Gastroesophageal sphincter (tissue), 3 donors: ENCODE results near the gene GSTA3.

Experiments used
- POLR2A ChIP-seq, 2 donors: fragments of 450-650 bp; IDR thresholded peaks; one replicate each; pipeline ENCODE4 v1.6.1; 2017; ENCODE audit warnings: antibody characterized with exemption in 2 of 2, mild to moderate bottlenecking in 2 of 2, moderate library complexity in 1 of 2
- TF ChIP-seq, protein P1 (sequence below), 4 experiments: fragments of 200-600 bp in 2 of 4; fragments of 450-650 bp in 2 of 4; sonication (generic) in 1 of 4; IDR thresholded peaks; one replicate each; pipeline ENCODE4 v1.5.1; 2017 to 2019; ENCODE audit warnings: antibody characterized with exemption in 4 of 4, mild to moderate bottlenecking in 2 of 4, moderate library complexity in 2 of 4

DNA sequence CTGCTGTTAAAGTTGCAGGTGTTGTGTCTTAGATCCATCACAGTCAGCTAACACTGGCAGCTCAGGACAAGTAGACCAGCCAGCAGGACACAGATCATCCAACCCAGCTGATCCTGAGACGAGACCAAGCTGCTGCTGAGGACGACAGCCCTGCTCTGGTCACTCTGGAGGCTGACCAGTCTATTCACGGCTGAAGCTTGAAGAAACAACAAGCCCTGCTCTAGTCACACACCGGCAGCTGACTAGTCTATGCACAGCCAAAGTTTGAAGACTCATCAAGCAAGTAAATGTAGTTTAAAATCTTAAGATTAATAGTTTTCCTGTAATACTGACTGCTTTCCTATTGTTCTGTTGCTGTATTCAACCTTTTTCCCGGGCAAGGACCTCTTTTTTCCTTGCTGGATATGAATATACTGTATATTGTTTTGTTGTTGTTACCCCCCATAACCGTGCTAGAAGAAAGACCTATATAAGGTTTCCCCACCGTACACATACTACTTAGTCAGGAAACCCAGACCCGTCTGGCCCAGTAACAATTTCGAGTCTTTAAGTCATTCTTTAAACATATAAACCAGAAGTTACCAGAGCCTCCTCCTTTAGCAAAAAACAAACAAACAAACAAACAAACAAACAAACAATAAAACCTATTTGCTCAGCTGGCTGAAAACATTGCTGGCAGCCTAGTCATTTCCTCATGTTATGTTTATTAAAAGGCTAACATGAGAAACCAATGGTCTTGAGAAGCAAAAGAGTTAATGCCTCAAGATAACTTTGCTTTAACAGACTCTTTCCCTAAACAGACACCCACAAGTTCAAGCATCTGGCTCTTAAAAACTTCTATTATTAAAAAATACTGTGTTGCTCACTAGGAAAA lies 16.7 kb upstream of the GSTA3 start:
- no peak for TF ChIP-seq POLR2A (IDR thresholded peaks at IDR 0.05)
- TF ChIP-seq, protein P1, sequence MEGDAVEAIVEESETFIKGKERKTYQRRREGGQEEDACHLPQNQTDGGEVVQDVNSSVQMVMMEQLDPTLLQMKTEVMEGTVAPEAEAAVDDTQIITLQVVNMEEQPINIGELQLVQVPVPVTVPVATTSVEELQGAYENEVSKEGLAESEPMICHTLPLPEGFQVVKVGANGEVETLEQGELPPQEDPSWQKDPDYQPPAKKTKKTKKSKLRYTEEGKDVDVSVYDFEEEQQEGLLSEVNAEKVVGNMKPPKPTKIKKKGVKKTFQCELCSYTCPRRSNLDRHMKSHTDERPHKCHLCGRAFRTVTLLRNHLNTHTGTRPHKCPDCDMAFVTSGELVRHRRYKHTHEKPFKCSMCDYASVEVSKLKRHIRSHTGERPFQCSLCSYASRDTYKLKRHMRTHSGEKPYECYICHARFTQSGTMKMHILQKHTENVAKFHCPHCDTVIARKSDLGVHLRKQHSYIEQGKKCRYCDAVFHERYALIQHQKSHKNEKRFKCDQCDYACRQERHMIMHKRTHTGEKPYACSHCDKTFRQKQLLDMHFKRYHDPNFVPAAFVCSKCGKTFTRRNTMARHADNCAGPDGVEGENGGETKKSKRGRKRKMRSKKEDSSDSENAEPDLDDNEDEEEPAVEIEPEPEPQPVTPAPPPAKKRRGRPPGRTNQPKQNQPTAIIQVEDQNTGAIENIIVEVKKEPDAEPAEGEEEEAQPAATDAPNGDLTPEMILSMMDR (IDR thresholded peaks at IDR 0.05): no peak
